HL-60 (cell line): ENCODE results near the gene SMIM28.

ENCODE experiments used
- CTCF ChIP-seq: IDR thresholded peaks from one replicate; pipeline ENCODE4 v1.5.1; 2011; ENCODE audit warnings: low read length, control low read depth, inconsistent platforms; ENCODE audit not compliant: insufficient read depth
- REST ChIP-seq: IDR thresholded peaks from 2 replicates; pipeline ENCODE4 v1.6.1; 2012; ENCODE audit warnings: low read depth; ENCODE audit not compliant: insufficient replicate concordance

- TF ChIP-seq CTCF (no peak), REST (no peak)
Measured at GRCh38 chr6:138383776-138384175, 6.1 kb downstream of the SMIM28 start.
